Measurements from ENCODE around the gene SLC7A4.

- TF ChIP-seq EZH2phosphoT487 (IDR thresholded peaks at IDR 0.05; ENCODE audit: low read depth): no peak
- TF ChIP-seq, protein P1, sequence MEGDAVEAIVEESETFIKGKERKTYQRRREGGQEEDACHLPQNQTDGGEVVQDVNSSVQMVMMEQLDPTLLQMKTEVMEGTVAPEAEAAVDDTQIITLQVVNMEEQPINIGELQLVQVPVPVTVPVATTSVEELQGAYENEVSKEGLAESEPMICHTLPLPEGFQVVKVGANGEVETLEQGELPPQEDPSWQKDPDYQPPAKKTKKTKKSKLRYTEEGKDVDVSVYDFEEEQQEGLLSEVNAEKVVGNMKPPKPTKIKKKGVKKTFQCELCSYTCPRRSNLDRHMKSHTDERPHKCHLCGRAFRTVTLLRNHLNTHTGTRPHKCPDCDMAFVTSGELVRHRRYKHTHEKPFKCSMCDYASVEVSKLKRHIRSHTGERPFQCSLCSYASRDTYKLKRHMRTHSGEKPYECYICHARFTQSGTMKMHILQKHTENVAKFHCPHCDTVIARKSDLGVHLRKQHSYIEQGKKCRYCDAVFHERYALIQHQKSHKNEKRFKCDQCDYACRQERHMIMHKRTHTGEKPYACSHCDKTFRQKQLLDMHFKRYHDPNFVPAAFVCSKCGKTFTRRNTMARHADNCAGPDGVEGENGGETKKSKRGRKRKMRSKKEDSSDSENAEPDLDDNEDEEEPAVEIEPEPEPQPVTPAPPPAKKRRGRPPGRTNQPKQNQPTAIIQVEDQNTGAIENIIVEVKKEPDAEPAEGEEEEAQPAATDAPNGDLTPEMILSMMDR (IDR thresholded peaks at IDR 0.05; ENCODE audit: low read depth, low read length): no peak
Observed at GRCh38 chr22:20980938-20981722, 51.2 kb downstream of the SLC7A4 start.
